HG03565 (cell line): ENCODE measurements around the gene TMEM200C.

Experiments used
- ATAC-seq: cut with Tn5 transposase; IDR thresholded peaks from one replicate; pipeline ENCODE4 v1.9.1; 2021; ENCODE audit warnings: mild to moderate bottlenecking, moderate library complexity; ENCODE audit not compliant: unreplicated experiment

Gene TMEM200C

DNA sequence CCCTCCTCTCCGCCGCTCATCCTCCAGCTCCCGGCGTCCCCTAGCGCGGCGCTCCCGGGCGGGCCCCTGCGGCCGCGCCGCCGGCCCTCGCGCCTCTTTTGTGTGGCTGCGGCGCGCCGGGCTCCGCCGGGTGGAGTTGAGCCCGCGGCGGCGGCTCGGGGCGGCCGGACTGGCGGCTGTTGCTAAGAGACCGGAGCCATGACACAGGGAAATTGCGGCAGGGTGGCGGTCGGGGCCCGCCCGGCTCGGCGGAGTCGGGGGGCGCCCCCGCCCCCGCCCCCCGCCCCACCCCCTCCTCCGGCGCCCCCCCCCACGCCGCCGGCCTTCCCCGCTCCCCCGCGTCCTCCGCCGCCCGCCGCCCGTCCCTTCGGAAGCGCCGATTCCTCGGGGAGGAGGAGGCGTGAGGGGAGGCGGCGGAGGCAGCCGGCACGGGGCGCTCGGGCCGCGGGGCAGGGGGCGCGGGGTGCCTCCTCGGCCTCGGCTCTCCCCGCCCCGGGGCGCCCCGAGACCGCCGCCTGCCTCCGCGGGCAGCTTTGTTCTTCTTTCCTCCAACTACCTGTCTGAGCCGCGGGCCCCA is at the start of gene TMEM200C:
Gene TMEM200C (minus strand): TSS at position 224 of the 577 bp plus-strand sequence. CDS start 3,459 bp downstream, outside the sequence.
- peak; percentile 31 for ATAC-seq

DNA sequence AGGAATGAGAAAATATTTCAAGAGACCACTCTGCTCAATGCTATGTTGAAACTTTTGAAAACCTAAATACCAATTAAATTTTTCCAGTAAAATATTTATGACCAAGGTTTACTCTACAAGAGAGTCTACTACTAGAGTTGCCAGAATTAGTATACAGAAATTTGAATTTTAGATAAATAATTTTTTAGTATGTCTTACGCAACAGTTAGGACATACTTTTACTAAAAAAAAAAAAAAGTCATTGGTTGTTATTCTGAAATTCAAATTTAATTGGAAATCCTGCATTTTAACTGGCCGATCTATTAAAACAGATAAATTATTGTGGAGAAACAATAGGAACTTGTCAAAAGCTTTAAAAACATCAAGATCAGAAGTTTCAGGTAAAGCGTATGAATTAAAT is 49.1 kb upstream of the TMEM200C start:
- ATAC-seq = no peak

DNA sequence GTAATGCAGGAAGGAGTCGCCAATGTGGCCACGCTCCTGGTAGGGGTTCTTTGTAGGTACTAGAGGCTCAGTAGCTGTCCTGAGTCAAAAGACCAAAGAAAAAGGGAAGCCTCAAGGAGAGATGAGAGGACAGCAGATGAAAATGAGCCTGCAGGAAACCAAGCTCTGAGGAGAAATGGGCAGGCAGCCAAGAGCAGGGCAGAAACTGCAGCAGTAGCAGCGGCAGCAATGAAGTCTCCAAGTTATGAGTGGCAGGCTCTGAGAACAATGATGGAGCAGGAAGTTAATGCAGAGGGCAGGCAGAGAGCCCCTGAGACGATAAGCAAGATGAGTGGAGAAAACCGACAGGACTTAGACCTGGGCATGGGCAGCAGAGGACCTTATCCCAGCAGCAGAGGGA is 48.2 kb upstream of the TMEM200C start:
- no peak for ATAC-seq

DNA sequence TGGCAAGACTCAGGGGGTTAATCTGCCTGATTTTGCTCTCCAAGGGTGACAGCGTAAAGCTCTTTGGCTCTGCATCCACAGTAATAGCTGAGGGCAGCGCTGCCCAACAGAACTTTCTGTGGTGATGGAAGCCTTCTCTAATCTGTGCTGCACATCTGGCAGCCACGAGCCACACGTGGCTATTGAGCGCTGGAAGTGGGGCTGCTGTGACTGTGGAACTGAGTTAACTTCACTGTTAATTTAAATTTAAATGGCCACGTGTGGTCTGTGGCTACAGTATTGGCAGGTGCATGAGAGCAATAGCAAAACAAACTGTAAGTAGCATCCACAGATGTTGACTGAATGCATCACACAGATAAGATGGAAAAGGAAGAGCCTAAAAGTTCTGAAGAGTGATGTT is 47.3 kb upstream of the TMEM200C start:
- no peak for ATAC-seq

DNA sequence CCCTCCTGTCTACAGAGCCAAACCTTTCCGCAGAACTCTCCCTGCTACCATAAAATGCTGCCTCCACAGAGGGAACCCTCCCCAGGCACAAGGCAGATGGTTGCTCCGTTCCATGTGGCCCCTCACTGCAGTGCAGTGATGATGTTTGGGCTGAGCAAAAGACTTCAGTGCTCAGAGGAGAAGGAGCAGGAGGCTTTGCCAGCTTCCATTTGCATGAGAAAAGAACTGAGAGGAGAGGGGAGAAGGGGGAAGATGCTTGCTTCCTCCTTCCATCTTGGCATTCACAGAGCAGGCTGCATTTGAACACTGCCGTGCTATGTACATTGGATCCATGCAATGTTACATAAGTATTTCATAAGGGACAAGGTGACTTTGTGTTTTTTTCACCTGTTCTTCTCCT is 46.6 kb upstream of the TMEM200C start:
- no peak for ATAC-seq

DNA sequence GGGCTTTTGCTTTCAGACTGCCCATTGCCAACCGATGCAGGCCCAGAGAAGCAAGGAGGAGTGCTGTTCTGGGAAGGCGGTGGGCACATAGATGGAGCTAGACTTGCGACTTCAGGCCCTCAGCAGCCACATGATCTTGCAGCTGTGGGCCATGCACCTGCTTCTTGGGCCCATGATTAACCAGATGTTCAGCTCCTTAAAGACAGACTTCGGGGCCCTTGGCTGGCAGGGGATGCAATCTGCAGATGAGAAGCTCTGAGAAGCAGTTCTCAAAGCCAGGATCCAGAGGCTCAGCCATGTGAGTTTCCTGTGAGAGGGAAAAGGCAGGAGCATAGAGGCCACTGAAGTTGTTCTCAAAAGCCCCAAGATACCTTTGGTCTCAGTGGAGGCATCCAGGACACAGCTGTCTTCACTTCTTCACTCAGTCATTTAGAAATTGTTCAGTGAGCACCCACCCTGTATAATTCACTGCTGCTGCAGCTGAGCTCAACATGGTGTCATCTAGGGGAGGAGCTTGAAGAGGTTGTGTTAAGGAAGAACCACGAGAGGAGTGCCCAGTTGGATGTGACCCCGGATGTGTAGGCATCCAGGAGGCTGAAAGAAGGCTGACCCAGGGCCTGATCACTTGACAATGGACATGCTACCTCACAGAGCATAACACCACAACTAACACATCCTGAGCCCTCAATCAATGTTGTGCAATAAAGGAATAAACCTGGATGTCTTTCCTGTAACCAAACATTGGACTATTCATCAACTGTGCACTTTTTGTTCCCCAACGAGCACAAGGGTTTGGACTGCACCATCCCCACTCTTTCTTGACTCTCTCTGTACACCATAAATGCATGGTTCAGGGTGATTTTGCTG is 44.7 kb upstream of the TMEM200C start:
- no peak for ATAC-seq

DNA sequence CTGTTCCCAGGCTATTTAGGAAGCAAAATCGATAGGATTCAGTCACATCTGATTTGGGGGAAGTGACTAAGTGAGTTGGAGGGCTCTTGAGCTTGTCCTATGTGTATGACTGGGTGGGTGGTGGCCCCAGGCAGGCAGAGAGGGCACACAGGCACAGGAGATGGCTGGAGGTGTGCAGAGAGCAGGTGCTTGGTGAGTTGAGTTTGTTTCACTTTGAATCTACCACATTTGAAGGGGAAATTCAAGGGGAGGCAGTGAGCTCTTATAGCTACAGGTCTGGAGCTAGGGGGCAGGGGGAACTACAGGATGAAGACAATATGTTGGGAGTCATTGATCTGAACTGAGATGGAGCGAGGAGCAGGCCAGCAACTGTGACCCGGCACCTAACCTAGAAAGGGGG is 42.5 kb upstream of the TMEM200C start:
- ATAC-seq = no peak

DNA sequence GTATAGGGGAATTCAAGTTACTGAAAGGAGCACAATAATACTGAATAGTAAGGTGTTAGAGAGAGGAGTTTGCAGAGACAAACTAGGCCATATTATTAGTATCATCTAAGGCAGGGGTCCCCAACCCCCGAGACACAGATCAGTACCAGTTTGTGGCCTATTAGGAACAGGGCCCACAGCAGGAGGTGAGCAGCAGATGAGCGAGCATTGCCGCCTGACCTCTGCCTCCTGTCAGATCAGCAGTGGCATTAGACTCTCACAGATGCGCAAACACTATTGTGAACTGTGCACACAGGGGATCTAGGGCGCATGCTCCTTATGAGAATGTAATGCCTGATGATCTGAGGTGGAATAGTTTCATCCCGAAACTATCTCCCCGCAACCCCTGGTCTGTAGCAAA is 41.8 kb upstream of the TMEM200C start:
- no peak for ATAC-seq

DNA sequence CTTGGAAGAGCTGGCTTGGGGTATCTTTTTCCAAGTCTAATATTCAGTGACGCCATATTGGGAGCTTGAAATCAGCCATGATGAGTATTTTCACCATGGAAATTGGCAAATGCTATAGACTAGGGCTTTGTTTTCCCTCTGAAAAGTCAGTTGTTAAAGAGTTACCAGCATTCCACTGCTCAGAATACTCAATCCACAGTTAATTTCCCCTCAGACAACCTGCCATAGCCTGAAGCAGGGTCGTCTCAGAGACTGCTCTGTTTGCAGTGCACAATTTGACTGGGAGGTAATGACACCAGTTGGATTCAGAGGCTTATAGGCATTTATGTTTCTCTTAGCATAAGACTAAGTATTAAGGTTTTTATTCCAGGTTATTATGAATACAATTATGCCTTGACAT is 35.5 kb upstream of the TMEM200C start:
- ATAC-seq = no peak

DNA sequence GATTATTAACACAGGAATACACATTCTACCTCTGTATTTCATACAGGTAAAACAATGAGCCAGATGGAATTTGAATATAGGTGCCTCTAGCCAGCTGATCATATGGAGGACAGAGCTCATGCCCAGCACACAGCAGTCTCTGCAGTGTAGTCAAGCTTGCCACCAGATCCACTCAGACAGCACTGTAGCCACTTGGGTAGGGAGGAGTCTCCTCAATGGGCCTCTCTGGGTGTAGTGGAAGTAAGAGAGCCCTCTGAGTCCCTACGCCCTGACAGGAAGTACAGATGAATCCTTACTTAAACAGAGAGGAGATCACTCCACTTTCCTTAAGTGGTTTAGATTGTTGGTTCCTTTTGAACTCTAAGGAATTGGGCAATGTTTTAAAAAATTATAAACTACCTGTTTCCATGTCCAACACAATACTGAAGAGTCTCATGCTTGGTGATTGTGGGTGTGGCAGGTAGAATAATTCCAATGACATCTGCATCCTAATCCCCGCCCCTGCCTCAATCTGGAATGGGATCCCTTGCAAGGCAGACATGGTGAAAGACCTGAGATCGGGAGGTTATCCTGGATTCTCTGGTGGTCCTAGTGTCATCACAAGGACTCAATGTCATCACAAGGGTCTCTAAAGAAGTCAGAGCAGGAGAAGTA is 23.0 kb upstream of the TMEM200C start:
- no peak for ATAC-seq

DNA sequence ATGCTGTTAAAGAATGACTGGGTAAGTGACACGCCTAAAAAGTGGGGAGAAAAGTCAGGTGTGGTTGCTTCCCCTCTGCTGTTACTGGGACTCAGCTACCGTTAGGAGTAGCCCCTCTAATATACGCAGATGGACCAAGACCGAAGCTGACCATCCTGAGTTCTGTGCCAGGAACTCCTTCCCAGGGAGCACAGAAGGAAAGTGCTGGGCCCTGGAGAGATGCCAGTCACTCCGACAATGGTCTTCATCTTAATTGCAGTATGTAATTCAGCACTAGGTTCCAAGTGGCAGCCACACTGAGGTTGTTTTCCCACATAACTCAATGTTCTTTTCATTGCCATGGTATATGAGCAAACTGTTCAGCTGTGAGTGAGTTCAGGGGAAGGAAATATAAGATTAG is 19.6 kb upstream of the TMEM200C start:
- no peak for ATAC-seq

DNA sequence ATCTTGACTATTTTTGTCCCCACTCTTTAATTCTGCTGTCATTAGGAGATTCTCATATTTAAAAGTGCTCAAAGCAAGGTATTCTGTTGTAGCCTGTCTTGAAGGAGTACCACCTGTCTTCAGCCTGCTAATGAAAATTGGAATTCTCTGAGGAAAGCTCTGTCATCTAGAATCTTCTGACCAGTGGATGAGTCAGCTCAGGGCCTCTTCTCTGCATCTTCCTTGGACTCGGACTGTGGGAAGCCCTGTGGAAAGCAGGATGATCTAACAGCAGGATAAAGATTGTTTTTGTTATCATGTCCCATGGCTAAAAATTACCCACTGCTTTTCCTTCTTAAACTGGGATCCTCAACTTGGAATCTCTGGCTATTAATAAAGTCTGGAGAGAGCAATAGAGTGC is 18.7 kb upstream of the TMEM200C start:
- no peak for ATAC-seq

DNA sequence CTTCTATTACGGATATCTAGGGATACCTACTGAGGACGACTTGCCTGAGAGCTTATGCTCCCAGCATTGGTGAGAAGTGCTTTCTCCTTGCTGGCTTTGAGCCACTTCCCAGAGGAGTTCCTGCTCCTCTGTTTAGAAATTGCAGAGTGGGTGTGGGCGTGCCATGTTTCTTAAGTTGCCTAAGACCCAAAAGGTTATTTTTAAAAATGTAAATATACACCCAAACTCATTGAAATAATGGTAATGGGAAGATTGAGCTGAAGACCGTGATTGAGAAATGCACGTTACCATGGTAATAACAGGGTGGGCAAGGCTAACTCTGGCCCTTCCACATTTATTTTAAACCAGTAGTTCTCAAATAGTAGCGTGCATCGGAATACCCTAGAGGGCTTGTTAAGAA is 17.2 kb upstream of the TMEM200C start:
- ATAC-seq = no peak

DNA sequence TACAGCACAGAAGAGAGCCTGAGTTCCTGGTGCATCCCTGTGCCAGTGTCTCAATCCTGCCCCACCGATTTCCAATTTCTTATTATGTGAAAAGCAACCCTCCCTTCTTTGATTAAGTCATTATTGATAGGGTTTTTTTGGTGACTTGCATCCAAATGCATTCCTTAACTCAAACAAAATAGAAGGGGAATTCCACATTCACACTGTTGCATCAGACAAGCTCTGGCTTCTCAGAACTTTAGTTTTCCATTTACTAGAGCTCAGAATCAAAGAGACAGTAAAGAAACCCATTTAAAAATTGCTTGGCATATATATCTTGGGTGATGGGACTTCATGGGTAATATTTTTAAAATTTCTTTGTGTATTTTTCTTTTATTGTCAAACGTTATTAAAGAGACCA is 13.8 kb upstream of the TMEM200C start:
- ATAC-seq = no peak

DNA sequence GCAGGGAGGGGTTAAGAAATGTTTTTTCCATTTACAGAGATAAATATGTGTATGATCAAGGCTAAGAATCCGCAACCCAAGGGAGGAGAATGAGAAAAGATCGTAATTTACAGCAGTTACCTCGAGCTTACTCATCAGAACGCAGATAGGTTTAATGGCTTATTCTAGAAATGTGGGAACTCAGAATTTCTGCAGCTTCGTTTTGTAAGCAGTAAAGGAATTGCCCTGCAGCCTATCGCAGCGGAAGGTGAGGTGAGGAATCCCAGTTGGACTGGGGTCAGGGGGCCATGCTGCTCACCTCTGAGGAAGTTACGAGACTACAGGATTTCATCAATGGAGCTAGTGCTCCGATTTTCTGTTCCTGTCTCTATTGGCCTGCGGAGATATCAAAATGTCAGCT is 8.1 kb upstream of the TMEM200C start:
- no peak for ATAC-seq

DNA sequence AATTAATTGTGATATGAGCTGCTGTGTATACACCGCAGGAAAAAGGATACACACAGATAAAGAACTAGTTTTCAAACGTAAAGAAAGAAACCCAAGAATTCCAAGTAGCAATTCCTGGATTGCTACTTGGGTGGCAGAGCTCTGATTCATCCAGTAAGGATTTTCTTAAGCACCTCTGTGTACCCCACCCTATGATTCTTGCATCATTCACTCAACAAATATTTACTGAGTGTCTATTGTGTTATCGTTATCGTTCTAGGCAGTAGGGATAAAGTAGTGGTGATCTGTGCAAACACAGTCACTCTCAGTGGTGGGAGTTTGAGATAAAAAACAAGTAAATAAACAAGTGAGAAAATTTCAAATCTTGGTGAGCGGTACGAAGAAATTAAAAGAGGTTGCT is 4.9 kb upstream of the TMEM200C start:
- no peak for ATAC-seq

DNA sequence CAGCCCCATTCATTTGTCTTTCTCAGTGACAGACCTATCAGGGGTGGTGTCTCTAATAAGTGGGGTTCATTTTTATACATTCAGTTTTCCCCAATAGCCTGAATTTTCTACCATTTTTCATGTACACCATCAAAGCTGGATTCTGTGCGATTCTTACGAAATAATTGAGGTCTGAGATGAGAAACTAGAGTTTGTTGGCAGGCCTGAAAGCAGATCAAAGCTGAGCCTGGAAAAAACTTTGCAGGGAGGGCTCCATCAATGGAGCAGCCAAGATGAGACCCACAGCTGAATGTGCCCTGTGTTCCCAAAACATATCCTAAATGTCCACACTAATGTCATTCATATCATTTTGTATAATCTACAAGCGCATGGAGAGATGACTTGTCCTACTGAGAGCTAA is 4.5 kb upstream of the TMEM200C start:
- no peak for ATAC-seq

DNA sequence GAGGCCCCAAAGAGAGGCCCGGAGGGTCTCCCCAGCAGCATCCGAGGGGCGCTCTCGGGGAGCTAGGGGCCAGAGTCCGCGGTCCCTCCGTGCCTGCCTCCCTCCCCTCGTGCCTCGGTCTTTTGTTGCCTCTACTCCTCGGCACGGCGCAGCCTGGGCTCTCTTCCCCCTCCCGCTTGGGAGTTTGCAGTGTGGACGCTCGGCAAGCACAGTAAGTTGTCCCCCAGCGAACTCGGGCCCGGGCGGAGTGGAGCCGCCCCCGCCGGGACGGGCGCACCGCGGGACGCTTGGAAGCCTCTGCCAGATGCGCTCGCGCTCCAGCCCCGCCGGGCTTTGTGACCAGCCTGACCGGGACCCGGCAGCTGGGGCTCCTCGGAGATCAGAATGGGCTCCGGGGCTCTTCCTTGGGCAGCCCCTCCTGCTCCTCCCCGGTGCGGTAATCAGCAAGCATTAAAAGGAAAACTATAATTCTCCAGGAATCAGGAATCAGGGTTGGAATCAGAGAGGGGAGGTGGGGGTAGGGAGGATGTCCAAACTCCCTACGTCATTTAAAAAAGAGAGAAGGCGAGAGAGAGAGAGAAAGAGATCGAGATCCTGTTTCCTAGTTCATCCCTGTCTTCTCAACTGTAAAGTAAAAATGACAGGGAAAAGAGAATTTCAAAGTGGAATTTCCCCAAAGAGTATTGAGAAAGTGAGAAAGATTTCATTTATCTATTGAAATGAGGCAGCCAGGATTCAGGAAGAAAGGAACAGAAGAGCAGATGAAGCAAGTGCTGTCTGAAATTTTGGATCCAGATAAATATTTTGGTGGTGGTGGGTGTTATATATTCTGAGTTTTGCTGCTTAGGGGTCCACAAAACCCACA is 786 bp upstream of the TMEM200C start:
- peak; percentile 27 for ATAC-seq

DNA sequence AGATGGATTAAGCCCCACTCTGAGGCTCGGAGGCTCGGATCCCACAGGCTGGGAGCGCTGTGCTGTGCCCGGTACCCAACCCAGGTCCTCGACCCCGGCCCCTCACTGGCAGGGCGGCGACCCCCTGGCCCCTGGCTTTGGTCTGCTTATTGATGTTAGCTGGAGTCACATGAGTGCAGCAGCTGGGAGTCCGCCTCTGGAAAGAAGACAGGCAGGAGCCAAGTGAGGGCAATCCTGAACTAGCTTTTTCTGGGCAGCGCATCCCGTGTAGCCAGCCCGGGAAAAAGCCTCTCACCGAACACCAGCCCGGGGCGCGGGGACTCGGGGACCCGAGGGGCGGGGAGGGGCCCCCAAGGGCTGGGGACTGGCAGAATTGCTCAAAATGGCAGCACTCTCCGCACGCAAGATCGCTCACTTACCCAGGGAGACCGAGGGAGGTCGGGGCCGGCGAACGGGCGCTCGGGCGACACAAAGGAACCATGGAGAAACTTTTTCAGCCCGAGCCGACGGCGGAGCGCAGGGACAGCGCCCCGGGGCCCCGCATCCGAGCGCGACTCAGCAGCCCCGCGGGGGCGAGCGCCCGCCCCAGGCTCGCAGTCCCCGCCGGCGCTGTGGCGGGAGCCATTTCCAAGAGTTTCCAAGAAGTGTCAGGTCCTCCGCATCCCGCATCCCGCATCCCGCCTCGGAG is 567 bp downstream of the TMEM200C start:
- ATAC-seq = no peak

DNA sequence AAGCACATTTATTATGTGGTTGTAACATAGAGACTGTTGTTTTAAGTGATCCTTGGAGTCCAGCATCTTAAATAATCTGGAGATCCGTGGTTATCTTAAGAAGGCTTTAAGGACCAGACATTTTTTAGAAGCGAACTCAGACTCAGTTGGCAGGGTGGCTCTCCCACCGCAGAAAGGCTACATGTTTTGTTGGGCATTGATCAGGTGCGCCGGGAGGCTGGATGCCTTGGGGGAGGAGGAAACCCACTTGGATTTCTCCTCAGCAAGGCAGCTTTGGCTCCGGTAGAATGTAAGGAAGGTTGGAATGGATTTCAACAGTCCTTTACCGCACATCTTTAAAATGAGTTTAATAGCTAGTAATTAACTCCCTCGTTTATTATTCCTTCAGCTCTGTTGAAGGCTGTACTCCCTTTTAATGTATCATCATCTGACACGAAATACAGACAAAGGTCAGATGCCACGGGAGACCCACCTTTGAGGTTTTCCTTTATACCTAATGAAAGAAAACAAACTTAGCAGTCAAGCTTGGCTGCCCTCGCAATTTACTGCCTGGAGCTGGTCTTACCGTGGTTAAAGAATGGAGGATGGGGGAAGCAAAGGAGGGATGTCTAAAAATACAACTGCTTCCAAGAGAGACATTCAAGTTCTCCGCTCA is 1.2 kb downstream of the TMEM200C start:
- ATAC-seq = no peak
